ENCODE data around the gene TRIM33.

DNA sequence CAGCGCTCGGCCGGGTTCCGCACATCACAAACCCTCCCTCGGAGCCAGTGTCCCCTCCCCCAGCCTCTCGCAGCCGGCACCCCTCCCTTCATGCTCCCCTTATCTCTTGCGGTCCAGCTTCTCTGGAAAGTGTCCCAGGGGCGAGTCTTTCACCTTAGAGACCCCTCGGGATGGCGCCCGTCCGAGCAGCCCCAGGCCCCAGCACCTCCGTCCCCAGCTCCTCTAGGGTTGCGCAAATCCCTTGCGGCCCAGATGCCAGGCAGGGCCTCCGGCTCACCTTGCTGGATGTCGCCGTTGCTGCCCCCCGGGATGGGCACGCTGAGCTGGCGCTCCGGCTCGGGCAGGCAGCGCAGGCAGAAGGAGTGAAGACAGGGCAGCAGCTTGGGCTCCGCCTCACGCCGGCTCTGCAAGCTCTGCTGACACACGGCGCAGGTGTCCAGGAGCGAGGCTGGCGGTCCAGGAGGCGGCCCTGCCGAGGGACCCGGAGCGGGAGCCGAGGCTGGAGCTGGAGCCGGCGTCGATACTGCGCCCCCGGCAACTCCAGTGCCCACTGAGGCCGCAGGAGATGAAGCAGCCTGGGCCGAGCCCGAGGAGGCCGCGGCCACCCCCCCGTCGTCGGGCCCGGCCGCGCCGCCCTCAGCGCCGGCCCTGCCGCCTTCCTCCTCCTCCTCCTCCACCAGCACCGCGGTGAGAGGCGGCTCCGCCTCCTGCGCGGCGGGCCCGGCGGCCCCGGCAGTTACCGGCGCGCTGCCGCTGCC is 550 bp downstream of the TRIM33 start:
- no peak for TF ChIP-seq POLR2A (IDR thresholded peaks at IDR 0.05)
- TF ChIP-seq, protein P1, sequence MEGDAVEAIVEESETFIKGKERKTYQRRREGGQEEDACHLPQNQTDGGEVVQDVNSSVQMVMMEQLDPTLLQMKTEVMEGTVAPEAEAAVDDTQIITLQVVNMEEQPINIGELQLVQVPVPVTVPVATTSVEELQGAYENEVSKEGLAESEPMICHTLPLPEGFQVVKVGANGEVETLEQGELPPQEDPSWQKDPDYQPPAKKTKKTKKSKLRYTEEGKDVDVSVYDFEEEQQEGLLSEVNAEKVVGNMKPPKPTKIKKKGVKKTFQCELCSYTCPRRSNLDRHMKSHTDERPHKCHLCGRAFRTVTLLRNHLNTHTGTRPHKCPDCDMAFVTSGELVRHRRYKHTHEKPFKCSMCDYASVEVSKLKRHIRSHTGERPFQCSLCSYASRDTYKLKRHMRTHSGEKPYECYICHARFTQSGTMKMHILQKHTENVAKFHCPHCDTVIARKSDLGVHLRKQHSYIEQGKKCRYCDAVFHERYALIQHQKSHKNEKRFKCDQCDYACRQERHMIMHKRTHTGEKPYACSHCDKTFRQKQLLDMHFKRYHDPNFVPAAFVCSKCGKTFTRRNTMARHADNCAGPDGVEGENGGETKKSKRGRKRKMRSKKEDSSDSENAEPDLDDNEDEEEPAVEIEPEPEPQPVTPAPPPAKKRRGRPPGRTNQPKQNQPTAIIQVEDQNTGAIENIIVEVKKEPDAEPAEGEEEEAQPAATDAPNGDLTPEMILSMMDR (IDR thresholded peaks at IDR 0.05), result no peak

Measured in Peyer's patch (tissue), 4 donors.